ENCODE results near the gene LIMK1. TPM values are rescaled to one million over a fixed set of nuclear protein-coding genes. Genes with fewer than 3 reads are reported as not detected.

The LIMK1 gene
- total RNA-seq, 6 donors from 2014 or later: 15.9 to 51.9 (median 33.0) TPM

DNA sequence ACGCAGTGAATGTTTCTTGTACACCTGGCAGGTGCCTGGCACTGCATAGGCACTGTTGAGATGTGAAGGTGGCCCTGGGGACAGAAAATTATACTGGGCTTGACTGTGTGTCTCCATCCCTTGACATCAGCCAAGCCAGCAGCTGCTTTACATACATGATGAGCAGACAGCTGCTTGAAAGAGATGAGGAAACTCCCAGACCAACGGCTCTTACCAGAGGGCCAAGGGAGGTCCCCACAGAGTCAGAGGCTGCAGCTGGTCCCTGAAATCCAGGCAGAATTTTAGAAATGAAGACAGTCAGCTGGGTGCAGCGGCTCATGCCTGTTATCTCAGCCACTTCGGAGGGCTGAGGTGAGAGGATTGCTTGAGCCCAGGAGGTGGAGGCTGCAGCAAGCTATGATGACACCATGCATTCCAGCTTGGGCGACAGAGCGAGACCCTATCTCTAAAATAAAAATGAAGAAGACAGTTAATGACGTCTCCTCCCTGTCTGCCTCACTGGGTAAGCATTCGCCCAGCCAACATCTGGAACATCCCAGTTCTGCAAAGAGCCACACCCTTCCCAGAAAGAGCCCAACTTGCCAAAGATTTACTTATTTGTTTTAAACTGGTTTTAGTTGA lies 17.6 kb downstream of the LIMK1 start:
- TF ChIP-seq POLR2A (IDR thresholded peaks at IDR 0.05) (no peak), EP300 (IDR thresholded peaks at IDR 0.05) (no peak), POLR2AphosphoS5 (IDR thresholded peaks at IDR 0.05) (no peak)
- TF ChIP-seq, protein P1, sequence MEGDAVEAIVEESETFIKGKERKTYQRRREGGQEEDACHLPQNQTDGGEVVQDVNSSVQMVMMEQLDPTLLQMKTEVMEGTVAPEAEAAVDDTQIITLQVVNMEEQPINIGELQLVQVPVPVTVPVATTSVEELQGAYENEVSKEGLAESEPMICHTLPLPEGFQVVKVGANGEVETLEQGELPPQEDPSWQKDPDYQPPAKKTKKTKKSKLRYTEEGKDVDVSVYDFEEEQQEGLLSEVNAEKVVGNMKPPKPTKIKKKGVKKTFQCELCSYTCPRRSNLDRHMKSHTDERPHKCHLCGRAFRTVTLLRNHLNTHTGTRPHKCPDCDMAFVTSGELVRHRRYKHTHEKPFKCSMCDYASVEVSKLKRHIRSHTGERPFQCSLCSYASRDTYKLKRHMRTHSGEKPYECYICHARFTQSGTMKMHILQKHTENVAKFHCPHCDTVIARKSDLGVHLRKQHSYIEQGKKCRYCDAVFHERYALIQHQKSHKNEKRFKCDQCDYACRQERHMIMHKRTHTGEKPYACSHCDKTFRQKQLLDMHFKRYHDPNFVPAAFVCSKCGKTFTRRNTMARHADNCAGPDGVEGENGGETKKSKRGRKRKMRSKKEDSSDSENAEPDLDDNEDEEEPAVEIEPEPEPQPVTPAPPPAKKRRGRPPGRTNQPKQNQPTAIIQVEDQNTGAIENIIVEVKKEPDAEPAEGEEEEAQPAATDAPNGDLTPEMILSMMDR (IDR thresholded peaks at IDR 0.05): no peak
- Histone ChIP-seq H3K36me3 (peaks cover 0 to 71% (median 43%) of the 10 kb centered on the region in 4 donors), H3K4me1 (no peaks in the 10 kb centered on the region), H3K9me3 (no peaks in the 10 kb centered on the region), H3K4me3 (no peak overlapping the region), H3K27ac (no peak overlapping the region), H3K27me3 (no peaks in the 10 kb centered on the region)
- DNase-seq (no peak), ATAC-seq (ENCODE audit: low FRiP score in 2 of 2) (peak; percentile 20 to 83)
- 84 to 85% methylated on average over 7 to 8 of the region's 8 CpGs for WGBS, 2 donors

DNA sequence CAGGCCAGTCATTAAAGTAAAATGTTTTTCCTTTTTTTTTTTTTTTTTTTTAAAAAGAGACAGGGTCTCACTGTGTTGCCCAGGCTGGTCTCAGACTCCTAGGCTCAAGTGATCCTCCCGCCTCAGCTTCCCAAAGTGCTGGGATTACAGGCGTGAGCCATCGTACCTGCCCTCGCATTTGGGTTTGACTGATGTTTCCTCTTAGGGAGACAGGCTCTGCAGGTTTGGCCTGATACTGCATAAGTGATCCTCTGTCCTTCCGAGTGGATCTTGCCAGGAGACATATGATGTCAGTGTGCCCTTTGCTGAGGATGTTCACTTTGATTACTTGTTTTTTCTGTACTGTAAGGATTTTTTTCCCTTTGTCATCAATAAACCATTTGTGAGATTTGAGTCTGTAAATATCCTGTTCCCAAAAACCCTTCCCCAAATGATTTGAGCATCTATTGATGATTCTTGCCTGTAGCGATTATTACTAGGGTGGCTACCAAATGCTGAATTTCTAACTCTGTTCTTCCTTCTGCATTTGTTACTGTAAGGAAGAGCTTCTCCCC lies 19.7 kb downstream of the LIMK1 start:
- Histone ChIP-seq H3K4me1 (no peaks in the 10 kb centered on the region), H3K4me3 (no peak overlapping the region), H3K36me3 (peaks cover 0 to 81% (median 51%) of the 10 kb centered on the region in 4 donors), H3K27ac (no peak overlapping the region), H3K27me3 (no peaks in the 10 kb centered on the region), H3K9me3 (no peaks in the 10 kb centered on the region)
- WGBS, 2 donors: 94 to 100% methylated on average over 5 to 6 of the region's 6 CpGs
- DNase-seq: no peak
- no peak for TF ChIP-seq EP300 (IDR thresholded peaks at IDR 0.05)
- TF ChIP-seq POLR2AphosphoS5 (IDR thresholded peaks at IDR 0.05): no peak
- TF ChIP-seq POLR2A (IDR thresholded peaks at IDR 0.05): no peak
- TF ChIP-seq, protein P1 (IDR thresholded peaks at IDR 0.05): no peak
- ATAC-seq (ENCODE audit: low FRiP score in 2 of 2): no peak

GRCh38 chr7:74104702-74105101 lies 21.1 kb downstream of the LIMK1 start:
- H3K27ac ChIP-seq: no peak overlapping the region
- DNase-seq: no peak
- no peaks in the 10 kb centered on the region for H3K4me1 ChIP-seq
- no peak overlapping the region for H3K4me3 ChIP-seq
- H3K27me3 ChIP-seq: no peaks in the 10 kb centered on the region
- no peak for ATAC-seq (ENCODE audit: low FRiP score in 2 of 2)
- no peaks in the 10 kb centered on the region for H3K9me3 ChIP-seq
- peaks cover under 1 to 86% (median 54%) of the 10 kb centered on the region in 4 donors for H3K36me3 ChIP-seq
- TF ChIP-seq, protein P1 (IDR thresholded peaks at IDR 0.05): no peak
- TF ChIP-seq POLR2A (IDR thresholded peaks at IDR 0.05) (no peak), EP300 (IDR thresholded peaks at IDR 0.05) (no peak), POLR2AphosphoS5 (IDR thresholded peaks at IDR 0.05) (no peak)
- WGBS, 2 donors: 82 to 87% methylated on average over 8 of the region's 8 CpGs

GRCh38 chr7:74105992-74106391 lies 22.4 kb downstream of the LIMK1 start:
- Histone ChIP-seq H3K4me3 (no peak overlapping the region), H3K27ac (no peak overlapping the region), H3K27me3 (no peaks in the 10 kb centered on the region), H3K4me1 (no peaks in the 10 kb centered on the region), H3K9me3 (no peaks in the 10 kb centered on the region), H3K36me3 (peaks cover 6 to 86% (median 60%) of the 10 kb centered on the region in 4 donors)
- peak in 1 of 2 donors; percentile 62 for DNase-seq
- 93% methylated on average over 11 of the region's 11 CpGs; no CpG with 5 or more reads in 1 of the 2 donors for WGBS, 2 donors
- ATAC-seq (ENCODE audit: low FRiP score in 2 of 2): no peak
- no peak for TF ChIP-seq POLR2AphosphoS5 (IDR thresholded peaks at IDR 0.05)
- TF ChIP-seq EP300 (IDR thresholded peaks at IDR 0.05): no peak

DNA sequence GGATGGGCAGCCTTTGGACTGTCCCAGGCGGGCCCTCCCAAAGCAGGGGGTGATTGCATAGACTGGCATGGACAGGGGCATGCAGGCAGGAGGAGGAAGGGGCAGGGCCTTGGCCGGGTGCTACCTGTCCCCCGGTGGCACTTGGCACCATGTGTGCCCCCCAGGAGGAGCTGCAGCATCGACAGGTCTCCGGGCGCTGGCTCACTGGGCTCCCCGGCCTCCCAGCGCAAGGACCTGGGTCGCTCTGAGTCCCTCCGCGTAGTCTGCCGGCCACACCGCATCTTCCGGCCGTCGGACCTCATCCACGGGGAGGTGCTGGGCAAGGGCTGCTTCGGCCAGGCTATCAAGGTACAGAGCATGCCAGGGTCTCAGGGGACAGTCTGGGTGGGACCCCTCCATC lies 23.2 kb downstream of the LIMK1 start:
- TF ChIP-seq, protein P1 (IDR thresholded peaks at IDR 0.05): no peak
- no peak for TF ChIP-seq EP300 (IDR thresholded peaks at IDR 0.05)
- no peak for TF ChIP-seq POLR2AphosphoS5 (IDR thresholded peaks at IDR 0.05)
- H3K4me3 ChIP-seq: no peak overlapping the region
- H3K27me3 ChIP-seq: no peaks in the 10 kb centered on the region
- DNase-seq (peak in 1 of 2 donors; percentile 73), ATAC-seq (ENCODE audit: low FRiP score in 2 of 2) (no peak)
- WGBS, 2 donors: 94 to 100% methylated on average over 5 to 18 of the region's 18 CpGs
- H3K27ac ChIP-seq: no peak overlapping the region
- peaks cover 6 to 86% (median 65%) of the 10 kb centered on the region in 4 donors for H3K36me3 ChIP-seq
- no peaks in the 10 kb centered on the region for H3K4me1 ChIP-seq
- H3K9me3 ChIP-seq: no peaks in the 10 kb centered on the region
